Panc1 (cell line): Measurements from ENCODE around the gene C6orf163. TPM values are rescaled to one million over a fixed set of nuclear protein-coding genes. Genes with fewer than 3 reads are reported as not detected.

ENCODE experiments used
- ATAC-seq: fragments of 200-7000 bp; cut with Tn5 transposase; 2 replicates; pipeline ENCODE4 v1.9.1; 2020; ENCODE audit warnings: mild to moderate bottlenecking, moderate library complexity
- BruUV-seq: library from RNA; stranded (reverse); fragments of 400-500 nt; replicated peaks from 2 replicates; lab custom pipeline; 2021; lab: Mats Ljungman, UMichigan
- CTCF ChIA-PET: fragments of 300-600 bp; sonication (Branson Sonifier 250); formaldehyde crosslinking; loops from one replicate; lab custom pipeline; 2022; ENCODE audit warnings: antibody characterized with exemption; lab: Charles Lee
- POLR2A ChIA-PET: fragments of 300-600 bp; sonication (Branson Sonifier 250); formaldehyde crosslinking; loops from one replicate; lab custom pipeline; 2022; ENCODE audit warnings: antibody characterized with exemption; lab: Charles Lee
- DNase-seq: peaks from one replicate; pipeline ENCODE4 v3.0.0-alpha.2; 2010; ENCODE audit warnings: low read depth, low spot score
- H3K27ac ChIP-seq: 2 replicates; pipeline ENCODE4 v1.5.1; 2011; ENCODE audit warnings: mild to moderate bottlenecking, low read length, inconsistent platforms
- H3K27me3 ChIP-seq: fragments of 200-500 bp; sonication (Bioruptor generic); 2 replicates; pipeline ENCODE4 v1.6.0; 2014; ENCODE audit warnings: low read length, inconsistent platforms; ENCODE audit not compliant: control insufficient read depth, insufficient read depth
- H3K36me3 ChIP-seq: fragments of 200-500 bp; sonication (Bioruptor generic); 2 replicates; pipeline ENCODE4 v1.5.1; 2014; ENCODE audit warnings: inconsistent platforms, mild to moderate bottlenecking, low read length, moderate library complexity; ENCODE audit not compliant: control insufficient read depth, insufficient read depth
- H3K4me1 ChIP-seq: 2 replicates; pipeline ENCODE4 v1.5.1; 2011; ENCODE audit warnings: inconsistent platforms, mild to moderate bottlenecking, low read length, moderate library complexity; ENCODE audit not compliant: control insufficient read depth, insufficient read depth
- H3K4me3 ChIP-seq, 2 experiments: 2 replicates each; pipeline ENCODE4 v1.5.1; 2011 to 2012; ENCODE audit warnings: low read depth in 2 of 2, low read length in 2 of 2, mild to moderate bottlenecking in 2 of 2, inconsistent platforms in 1 of 2, moderate library complexity in 1 of 2
- H3K9me3 ChIP-seq: fragments of 200-500 bp; sonication (Bioruptor generic); 2 replicates; pipeline ENCODE4 v1.5.1; 2014; ENCODE audit warnings: low read depth, mild to moderate bottlenecking, inconsistent platforms, low read length, moderate library complexity; ENCODE audit not compliant: control insufficient read depth, insufficient read depth
- CTCF ChIP-seq: fragments of 450-650 bp; IDR thresholded peaks from 2 replicates; pipeline ENCODE4 v1.5.1; 2017; ENCODE audit warnings: mild to moderate bottlenecking
- POLR2AphosphoS5 ChIP-seq: IDR thresholded peaks from 2 replicates; pipeline ENCODE4 v1.6.1; 2012; ENCODE audit warnings: mild to moderate bottlenecking, low read depth, low read length, moderate library complexity
- REST ChIP-seq, 2 experiments: IDR thresholded peaks; 2 replicates each; pipeline ENCODE4 v1.6.1; 2011 to 2012; ENCODE audit warnings: low read depth in 2 of 2, control low read depth in 1 of 2, low read length in 1 of 2, mild to moderate bottlenecking in 1 of 2, moderate library complexity in 1 of 2; ENCODE audit not compliant: insufficient read depth in 1 of 2
- SIN3A ChIP-seq: IDR thresholded peaks from 2 replicates; pipeline ENCODE4 v1.6.1; 2012; ENCODE audit warnings: low read depth, mild to moderate bottlenecking, low read length, moderate library complexity, borderline replicate concordance; ENCODE audit not compliant: insufficient read depth
- TCF7L2 ChIP-seq: IDR thresholded peaks from 2 replicates; pipeline ENCODE4 v1.6.1; 2011; ENCODE audit warnings: mild to moderate bottlenecking, low read depth, low read length, inconsistent platforms
- in situ Hi-C: cut with HindIII; loops from 2 replicates; pipeline ENCODE4 v1.10.0; 2016; ENCODE audit warnings: low sequenced_read_pairs, low pct_unique_long_range_greater_than_20kb
- intact Hi-C: fragments of 100-400 bp; cut with micrococcal nuclease; formaldehyde crosslinking; loops from one replicate; pipeline ENCODE4 v1.10.0; 2022; ENCODE audit not compliant: unreplicated experiment
- total RNA-seq: library from RNA; stranded (reverse); gene quantifications from one replicate; pipeline ENCODE4 v1.2.1, GENCODE V29; 2021; ENCODE audit not compliant: unreplicated experiment

The C6orf163 gene
- total RNA-seq, 1 experiment from 2014 or later, result 1.3 TPM

GRCh38 chr6:87350516-87350915 lies 5.9 kb downstream of the C6orf163 start:
- intact Hi-C loops (no loop called here), in situ Hi-C loops (no loop called here)
- Histone ChIP-seq H3K36me3 (no peaks in the 10 kb centered on the region), H3K27ac (no peak overlapping the region), H3K27me3 (no peaks in the 10 kb centered on the region), H3K9me3 (no peaks in the 10 kb centered on the region), H3K4me1 (no peaks in the 10 kb centered on the region), H3K4me3 (no peak overlapping the region)
- no peak for ATAC-seq
- CTCF ChIA-PET, result no interaction called here
- BruUV-seq, result no TSS peak
- TF ChIP-seq REST (IDR thresholded peaks at IDR 0.05; ENCODE audit: insufficient read depth in 1 of 2, low read depth in 2 of 2, low read length in 1 of 2) (no peak), POLR2AphosphoS5 (no peak), TCF7L2 (no peak), CTCF (no peak), SIN3A (no peak)
- POLR2A ChIA-PET, result no interaction called here
- no peak for DNase-seq

GRCh38 chr6:87351583-87351982 lies 7.0 kb downstream of the C6orf163 start:
- H3K27ac ChIP-seq, result no peak overlapping the region
- intact Hi-C loops, result no loop called here
- H3K27me3 ChIP-seq, result no peaks in the 10 kb centered on the region
- TF ChIP-seq TCF7L2, result no peak
- TF ChIP-seq REST (IDR thresholded peaks at IDR 0.05; ENCODE audit: insufficient read depth in 1 of 2, low read depth in 2 of 2, low read length in 1 of 2), result no peak
- no peak for TF ChIP-seq POLR2AphosphoS5
- TF ChIP-seq SIN3A, result no peak
- no peak for TF ChIP-seq CTCF
- ChIA-PET CTCF (no interaction called here), POLR2A (no interaction called here)
- no peaks in the 10 kb centered on the region for H3K36me3 ChIP-seq
- H3K4me3 ChIP-seq, result no peak overlapping the region
- in situ Hi-C loops, result no loop called here
- no peaks in the 10 kb centered on the region for H3K9me3 ChIP-seq
- no peaks in the 10 kb centered on the region for H3K4me1 ChIP-seq
- DNase-seq (no peak), ATAC-seq (no peak)
- BruUV-seq, result no TSS peak
